ENCODE data around the gene ECT2L.
A peak's percentile ranks its signal among the peaks of the same experiment; 100 is the strongest.

ECT2L gene

GRCh38 chr6:138805016-138805765 is 9.3 kb downstream of the ECT2L start:
- no peak for DNase-seq (ENCODE audit: low spot score)

- DNase-seq (ENCODE audit: low spot score): no peak
Observed at GRCh38 chr6:138806889-138807288, 11.0 kb downstream of the ECT2L start.

GRCh38 chr6:138809677-138810076 is 13.8 kb downstream of the ECT2L start:
- no peak for DNase-seq (ENCODE audit: low spot score)

- DNase-seq (ENCODE audit: low spot score): no peak
Observed at GRCh38 chr6:138811866-138812265, 16.0 kb downstream of the ECT2L start.

GRCh38 chr6:138814179-138814834 is 18.4 kb downstream of the ECT2L start:
- no peak for DNase-seq (ENCODE audit: low spot score)

- no peak for DNase-seq (ENCODE audit: low spot score)
Observed at GRCh38 chr6:138815221-138815620, 19.3 kb downstream of the ECT2L start.

GRCh38 chr6:138815797-138816528 is 20.1 kb downstream of the ECT2L start:
- peak; percentile 50 for DNase-seq (ENCODE audit: low spot score)

GRCh38 chr6:138817799-138818198 is 21.9 kb downstream of the ECT2L start:
- no peak for DNase-seq (ENCODE audit: low spot score)

GRCh38 chr6:138818496-138819194 is 22.8 kb downstream of the ECT2L start:
- no peak for DNase-seq (ENCODE audit: low spot score)

- DNase-seq (ENCODE audit: low spot score): no peak
Observed at GRCh38 chr6:138821519-138821918, 25.6 kb downstream of the ECT2L start.

- no peak for DNase-seq (ENCODE audit: low spot score)
Observed at GRCh38 chr6:138824482-138825144, 28.7 kb downstream of the ECT2L start.

- DNase-seq (ENCODE audit: low spot score): no peak
Observed at GRCh38 chr6:138830248-138830647, 34.4 kb downstream of the ECT2L start.

- DNase-seq (ENCODE audit: low spot score): no peak
Observed at GRCh38 chr6:138832182-138832581, 36.3 kb downstream of the ECT2L start.

GRCh38 chr6:138833816-138834539 is 38.1 kb downstream of the ECT2L start:
- no peak for DNase-seq (ENCODE audit: low spot score)

GRCh38 chr6:138837246-138837645 is 41.4 kb downstream of the ECT2L start:
- DNase-seq (ENCODE audit: low spot score): no peak

- no peak for DNase-seq (ENCODE audit: low spot score)
Observed at GRCh38 chr6:138844192-138844591, 48.3 kb downstream of the ECT2L start.

- DNase-seq (ENCODE audit: low spot score): no peak
Observed at GRCh38 chr6:138847884-138848283, 52.0 kb downstream of the ECT2L start.

GRCh38 chr6:138848461-138848860 is 52.6 kb downstream of the ECT2L start:
- DNase-seq (ENCODE audit: low spot score): no peak

- DNase-seq (ENCODE audit: low spot score): no peak
Observed at GRCh38 chr6:138849791-138850190, 53.9 kb downstream of the ECT2L start.

- no peak for DNase-seq (ENCODE audit: low spot score)
Observed at GRCh38 chr6:138856654-138857053, 60.8 kb downstream of the ECT2L start.

- DNase-seq (ENCODE audit: low spot score): no peak
Observed at GRCh38 chr6:138857775-138858174, 61.9 kb downstream of the ECT2L start.

Measured in CD4-positive, alpha-beta T cell treated with Interleukin-2 at 100 ng/mL for 4 hours (primary cell).